ENCODE results near the gene GPR42. TPM values are rescaled to one million over a fixed set of nuclear protein-coding genes. Genes with fewer than 3 reads are reported as not detected.
A peak's percentile ranks its signal among the peaks of the same experiment; 100 is the strongest.

GPR42 gene
- polyA plus RNA-seq, 2 of the 4 experiments (the other 2 are of a cell fraction) = not detected

GRCh38 chr19:35396240-35396885, 25.5 kb downstream of the GPR42 start:
- TF ChIP-seq CEBPB (IDR thresholded peaks at IDR 0.05) (peak in 1 of 2 experiments; percentile 35; a peak in 1 of 4 replicates), FOXS1 (CRISPR knock-in tag; IDR thresholded peaks at IDR 0.05) (no peak)
- H3K4me3 ChIP-seq = no peak overlapping the region
- no peak overlapping the region for H3K4me2 ChIP-seq
- ATAC-seq (no peak), DNase-seq (ENCODE audit: low read depth in 1 of 2, low spot score in 1 of 2) (no peak), FAIRE-seq (no peak)
- no peaks in the 10 kb centered on the region for H3K9me3 ChIP-seq
- H3K4me1 ChIP-seq = no peaks in the 10 kb centered on the region
- ChIA-PET POLR2A (no interaction called here), CTCF (interaction anchor here (0.6 to 2.3 kb wide), 5 partner anchors 8 to 152 kb away, joined by 3 to 6 read pairs (median 3); partner anchors contain the start of gene FFAR3)
- no peak overlapping the region for H3K27ac ChIP-seq
- 69% methylated on average over 14 of the region's 14 CpGs for WGBS (ENCODE audit: missing lambda C conversion rate)

- WGBS (ENCODE audit: missing lambda C conversion rate) = 76% methylated on average over 6 of the region's 6 CpGs
- ATAC-seq (no peak; a peak in 1 of 6 replicates), DNase-seq (ENCODE audit: low read depth in 1 of 2, low spot score in 1 of 2) (no peak), FAIRE-seq (no peak)
- H3K4me3 ChIP-seq = no peak overlapping the region
- ChIA-PET POLR2A (no interaction called here), CTCF (interaction anchor here (1.0 to 2.3 kb wide), 3 partner anchors 9 to 152 kb away, joined by 3 to 6 read pairs (median 4); partner anchors contain the start of gene FFAR3)
- TF ChIP-seq SMC3 (IDR thresholded peaks at IDR 0.05) (no peak), MAFK (IDR thresholded peaks at IDR 0.05; ENCODE audit: partially characterized antibody) (no peak), FOSL2 (IDR thresholded peaks at IDR 0.05) (no peak), FOSL2 (CRISPR knock-in tag; IDR thresholded peaks at IDR 0.05) (no peak), ZC3H11A (IDR thresholded peaks at IDR 0.05) (no peak), HOXB13 (CRISPR knock-in tag; IDR thresholded peaks at IDR 0.05; ENCODE audit: low read depth) (no peak), CEBPB (IDR thresholded peaks at IDR 0.05) (no peak), ELK1 (IDR thresholded peaks at IDR 0.05; ENCODE audit: low read depth, low read length) (no peak)
- TF ChIP-seq, protein P1, sequence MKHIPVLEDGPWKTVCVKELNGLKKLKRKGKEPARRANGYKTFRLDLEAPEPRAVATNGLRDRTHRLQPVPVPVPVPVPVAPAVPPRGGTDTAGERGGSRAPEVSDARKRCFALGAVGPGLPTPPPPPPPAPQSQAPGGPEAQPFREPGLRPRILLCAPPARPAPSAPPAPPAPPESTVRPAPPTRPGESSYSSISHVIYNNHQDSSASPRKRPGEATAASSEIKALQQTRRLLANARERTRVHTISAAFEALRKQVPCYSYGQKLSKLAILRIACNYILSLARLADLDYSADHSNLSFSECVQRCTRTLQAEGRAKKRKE (CRISPR knock-in tag; IDR thresholded peaks at IDR 0.05; ENCODE audit: low read depth) = no peak
- no peak overlapping the region for H3K4me2 ChIP-seq
- no peaks in the 10 kb centered on the region for H3K9me3 ChIP-seq
- no peaks in the 10 kb centered on the region for H3K4me1 ChIP-seq
- H3K27ac ChIP-seq = no peak overlapping the region
These were observed 26.2 kb downstream of the GPR42 start for GRCh38 chr19:35397064-35397463.

DNA sequence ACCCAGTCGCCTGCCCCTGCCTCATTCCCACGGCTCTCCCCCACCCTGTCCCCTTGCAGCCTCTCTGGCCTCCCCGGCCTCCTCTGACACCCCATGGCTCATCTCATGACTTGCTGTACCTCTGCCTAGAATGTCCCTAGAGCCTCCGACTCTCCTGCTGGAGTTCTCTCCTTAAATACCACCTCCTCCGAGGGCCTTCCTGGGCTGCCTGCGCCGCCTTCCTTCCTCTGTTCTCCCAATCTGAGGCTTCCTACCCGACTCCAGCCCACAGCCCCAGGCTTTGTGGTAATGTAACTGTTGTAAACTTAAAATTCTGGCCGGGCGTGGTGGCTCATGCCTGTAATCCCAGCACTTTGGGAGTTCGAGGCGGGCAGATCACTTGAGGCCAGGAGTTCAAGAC, 27.7 kb downstream of the GPR42 start:
- POLR2A ChIA-PET = no interaction called here
- no peak for TF ChIP-seq RFX5 (IDR thresholded peaks at IDR 0.05)
- Histone ChIP-seq H3K27ac (no peak overlapping the region), H3K4me2 (no peak overlapping the region), H3K9me3 (no peaks in the 10 kb centered on the region), H3K4me1 (no peaks in the 10 kb centered on the region), H3K4me3 (no peak overlapping the region)
- DNase-seq (ENCODE audit: low read depth in 1 of 2, low spot score in 1 of 2) (no peak), FAIRE-seq (no peak), ATAC-seq (no peak)
- CTCF ChIA-PET = interaction anchor here (0.5 kb wide), 1 partner anchor 482 kb away, joined by 3 read pairs; no protein-coding TSS in a partner anchor
- 48% methylated on average over 12 of the region's 12 CpGs for WGBS (ENCODE audit: missing lambda C conversion rate)

GRCh38 chr19:35399231-35399630, 28.4 kb downstream of the GPR42 start:
- TF ChIP-seq POLR2AphosphoS2 (conservative IDR thresholded peaks at IDR 0.05; ENCODE audit: low read length) (no peak), SREBF2 (IDR thresholded peaks at IDR 0.05) (no peak), NFE2L2 (conservative IDR thresholded peaks at IDR 0.05; ENCODE audit: low read length) (no peak), CHD4 (IDR thresholded peaks at IDR 0.05; ENCODE audit: borderline replicate concordance) (no peak), BHLHE40 (IDR thresholded peaks at IDR 0.05; ENCODE audit: low read depth, low read length) (no peak), RFX5 (IDR thresholded peaks at IDR 0.05) (no peak), SMC3 (IDR thresholded peaks at IDR 0.05) (no peak), ZC3H11A (IDR thresholded peaks at IDR 0.05) (no peak), KDM5A (IDR thresholded peaks at IDR 0.05) (no peak), HOXA7 (CRISPR knock-in tag; IDR thresholded peaks at IDR 0.05) (no peak), RCOR1 (IDR thresholded peaks at IDR 0.05; ENCODE audit: low read depth, low read length) (no peak), ESRRA (IDR thresholded peaks at IDR 0.05; ENCODE audit: borderline replicate concordance, low read length) (no peak), HDAC2 (IDR thresholded peaks at IDR 0.05) (no peak)
- TF ChIP-seq, protein P2, sequence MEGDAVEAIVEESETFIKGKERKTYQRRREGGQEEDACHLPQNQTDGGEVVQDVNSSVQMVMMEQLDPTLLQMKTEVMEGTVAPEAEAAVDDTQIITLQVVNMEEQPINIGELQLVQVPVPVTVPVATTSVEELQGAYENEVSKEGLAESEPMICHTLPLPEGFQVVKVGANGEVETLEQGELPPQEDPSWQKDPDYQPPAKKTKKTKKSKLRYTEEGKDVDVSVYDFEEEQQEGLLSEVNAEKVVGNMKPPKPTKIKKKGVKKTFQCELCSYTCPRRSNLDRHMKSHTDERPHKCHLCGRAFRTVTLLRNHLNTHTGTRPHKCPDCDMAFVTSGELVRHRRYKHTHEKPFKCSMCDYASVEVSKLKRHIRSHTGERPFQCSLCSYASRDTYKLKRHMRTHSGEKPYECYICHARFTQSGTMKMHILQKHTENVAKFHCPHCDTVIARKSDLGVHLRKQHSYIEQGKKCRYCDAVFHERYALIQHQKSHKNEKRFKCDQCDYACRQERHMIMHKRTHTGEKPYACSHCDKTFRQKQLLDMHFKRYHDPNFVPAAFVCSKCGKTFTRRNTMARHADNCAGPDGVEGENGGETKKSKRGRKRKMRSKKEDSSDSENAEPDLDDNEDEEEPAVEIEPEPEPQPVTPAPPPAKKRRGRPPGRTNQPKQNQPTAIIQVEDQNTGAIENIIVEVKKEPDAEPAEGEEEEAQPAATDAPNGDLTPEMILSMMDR (IDR thresholded peaks at IDR 0.05) = no peak
- no peak for FAIRE-seq
- CTCF ChIA-PET = interaction anchor here (1.0 kb wide), 1 partner anchor 88 kb away, joined by 3 read pairs; no protein-coding TSS in a partner anchor
- Histone ChIP-seq H3K4me3 (no peak overlapping the region), H3K4me2 (no peak overlapping the region), H3K9me3 (no peaks in the 10 kb centered on the region), H3K4me1 (no peaks in the 10 kb centered on the region), H3K27ac (no peak overlapping the region)
- DNase-seq (ENCODE audit: low read depth in 1 of 2, low spot score in 1 of 2) = no peak
- no peak for ATAC-seq
- POLR2A ChIA-PET = no interaction called here
- WGBS (ENCODE audit: missing lambda C conversion rate) = 51% methylated on average over 4 of the region's 4 CpGs
